Fibroblast of pulmonary artery (primary cell): ENCODE results near the gene TMEM229A.

Source experiments
- DNase-seq: peaks from one replicate; pipeline ENCODE4 v3.0.0-alpha.2; 2010; ENCODE audit warnings: low read depth
- H3K4me3 ChIP-seq: replicated peaks from 2 replicates; pipeline ENCODE4 v1.5.1; 2011; ENCODE audit warnings: low read depth, mild to moderate bottlenecking, control low read depth, low read length, moderate library complexity
- CTCF ChIP-seq: IDR thresholded peaks from 2 replicates; pipeline ENCODE4 v1.5.1; 2011; ENCODE audit warnings: mild to moderate bottlenecking, control low read depth, low read length, inconsistent platforms; ENCODE audit errors: missing control alignments

Gene TMEM229A

GRCh38 chr7:124071843-124072242, 39.0 kb upstream of the TMEM229A start:
- no peak overlapping the region for H3K4me3 ChIP-seq
- no peak for DNase-seq
- no peak for TF ChIP-seq CTCF

GRCh38 chr7:124062171-124062570, 29.3 kb upstream of the TMEM229A start:
- H3K4me3 ChIP-seq: no peak overlapping the region
- no peak for TF ChIP-seq CTCF
- DNase-seq: no peak

- no peak for DNase-seq
- H3K4me3 ChIP-seq: no peak overlapping the region
- TF ChIP-seq CTCF: no peak
Observed at GRCh38 chr7:124060528-124060927, 27.7 kb upstream of the TMEM229A start.

GRCh38 chr7:124059375-124059774, 26.5 kb upstream of the TMEM229A start:
- no peak for TF ChIP-seq CTCF
- H3K4me3 ChIP-seq: no peak overlapping the region
- DNase-seq: no peak

- DNase-seq: no peak
- TF ChIP-seq CTCF: no peak
- no peak overlapping the region for H3K4me3 ChIP-seq
Observed at GRCh38 chr7:124058515-124058914, 25.6 kb upstream of the TMEM229A start.

- no peak overlapping the region for H3K4me3 ChIP-seq
- no peak for TF ChIP-seq CTCF
Observed at GRCh38 chr7:124057872-124058271, 25.0 kb upstream of the TMEM229A start.

GRCh38 chr7:124056234-124056633, 23.4 kb upstream of the TMEM229A start:
- H3K4me3 ChIP-seq: no peak overlapping the region
- DNase-seq: no peak
- no peak for TF ChIP-seq CTCF

More at GRCh38 chr7:124057872-124058271, 25.0 kb upstream of the TMEM229A start:
- no peak for DNase-seq
